Activated CD8-positive, alpha-beta memory T cell treated with anti-CD3 and anti-CD28 coated beads, Interleukin-2, amount 10 ng/mL, durations not matched to agents 7 days and 5 days (primary cell): ENCODE results near the gene FAM200A. TPM values are rescaled to one million over a fixed set of nuclear protein-coding genes. Genes with fewer than 3 reads are reported as not detected.

ENCODE experiments used
- total RNA-seq, 2 experiments: library from RNA; stranded (reverse); gene quantifications; one replicate each; pipeline ENCODE4 v1.2.3, GENCODE V29; 2021

FAM200A gene
- total RNA-seq, 2 experiments from 2014 or later: 5.1 to 5.2 TPM

Other genes starting within 250 kb of the FAM200A start
- gene ARPC1A, start 226.2 kb downstream of the FAM200A start, total RNA-seq: 10 to 100 TPM; 53.2 to 56.3 TPM
- 100 to 1,000 TPM; 388 to 398 TPM for gene ARPC1B, start 177.4 kb downstream of the FAM200A start, total RNA-seq
- 100 to 1,000 TPM in 1 of 2 experiments, 10 to 100 TPM in 1; 94.7 to 128 TPM for gene PDAP1, start 143.5 kb downstream of the FAM200A start, total RNA-seq
- gene BUD31, start 143.1 kb downstream of the FAM200A start, total RNA-seq: 100 to 1,000 TPM; 116 to 138 TPM
- 1 to 10 TPM; 5.8 to 8.9 TPM for gene PTCD1, start 113.3 kb downstream of the FAM200A start, total RNA-seq
- gene CPSF4, start 113.2 kb downstream of the FAM200A start, total RNA-seq: 10 to 100 TPM; 72.2 to 75.4 TPM
- gene ATP5MF, start 85.9 kb downstream of the FAM200A start, total RNA-seq: 100 to 1,000 TPM; 388 to 467 TPM
- 10 to 100 TPM; 21.5 to 30.1 TPM for gene ZNF789, start 79.2 kb downstream of the FAM200A start, total RNA-seq
- gene ZNF394, start 51.8 kb downstream of the FAM200A start, total RNA-seq: 10 to 100 TPM; 50.5 to 58.5 TPM
- gene ZKSCAN5, start 47.5 kb downstream of the FAM200A start, total RNA-seq: 10 to 100 TPM; 13.2 to 13.6 TPM
- gene ZNF655, start 6.5 kb upstream of the FAM200A start, total RNA-seq: 10 to 100 TPM; 86.0 to 92.7 TPM
- 1 to 10 TPM in 1 of 2 experiments, not detected in 1; 2.3 TPM for gene TMEM225B, start 46.2 kb upstream of the FAM200A start, total RNA-seq
- 10 to 100 TPM; 26.8 to 31.7 TPM for gene ZSCAN25, start 64.8 kb upstream of the FAM200A start, total RNA-seq
- gene CYP3A5, start 127.9 kb upstream of the FAM200A start, total RNA-seq: not detected
- gene CYP3A7, start 183.1 kb upstream of the FAM200A start, total RNA-seq: not detected
- gene CYP3A4, start 232.1 kb upstream of the FAM200A start, total RNA-seq: not detected